GM18861 (cell line): ENCODE results near the gene CATSPERD.
"Not testable (repeated sequence)": the region's sequence is repeated elsewhere in the genome, so short reads cannot be mapped to it uniquely, and the experiment has no call there.

ENCODE experiments used
- ATAC-seq: cut with Tn5 transposase; IDR thresholded peaks from one replicate; pipeline ENCODE4 v1.9.1; 2021; ENCODE audit not compliant: unreplicated experiment

The CATSPERD gene

DNA sequence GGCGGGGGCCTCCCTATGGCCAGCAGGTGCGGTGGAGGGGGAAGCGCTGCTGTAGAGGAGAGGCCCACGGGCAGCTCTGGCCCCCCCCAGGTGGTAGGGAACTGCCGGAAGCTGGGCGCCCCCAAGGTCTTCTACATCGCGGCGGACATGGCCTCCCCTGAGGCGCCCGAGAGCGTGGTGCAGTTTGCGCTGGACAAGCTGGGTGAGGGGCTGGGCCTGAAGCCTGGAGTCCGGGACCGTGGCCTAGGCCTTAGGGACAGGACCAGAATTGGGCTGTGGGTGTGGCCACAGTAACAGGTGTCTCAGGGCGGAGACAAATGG, 34.2 kb upstream of the CATSPERD start:
- ATAC-seq, result no peak

- ATAC-seq, result peak; percentile 35
Observed at GRCh38 chr19:5686647-5687359, 33.6 kb upstream of the CATSPERD start.

DNA sequence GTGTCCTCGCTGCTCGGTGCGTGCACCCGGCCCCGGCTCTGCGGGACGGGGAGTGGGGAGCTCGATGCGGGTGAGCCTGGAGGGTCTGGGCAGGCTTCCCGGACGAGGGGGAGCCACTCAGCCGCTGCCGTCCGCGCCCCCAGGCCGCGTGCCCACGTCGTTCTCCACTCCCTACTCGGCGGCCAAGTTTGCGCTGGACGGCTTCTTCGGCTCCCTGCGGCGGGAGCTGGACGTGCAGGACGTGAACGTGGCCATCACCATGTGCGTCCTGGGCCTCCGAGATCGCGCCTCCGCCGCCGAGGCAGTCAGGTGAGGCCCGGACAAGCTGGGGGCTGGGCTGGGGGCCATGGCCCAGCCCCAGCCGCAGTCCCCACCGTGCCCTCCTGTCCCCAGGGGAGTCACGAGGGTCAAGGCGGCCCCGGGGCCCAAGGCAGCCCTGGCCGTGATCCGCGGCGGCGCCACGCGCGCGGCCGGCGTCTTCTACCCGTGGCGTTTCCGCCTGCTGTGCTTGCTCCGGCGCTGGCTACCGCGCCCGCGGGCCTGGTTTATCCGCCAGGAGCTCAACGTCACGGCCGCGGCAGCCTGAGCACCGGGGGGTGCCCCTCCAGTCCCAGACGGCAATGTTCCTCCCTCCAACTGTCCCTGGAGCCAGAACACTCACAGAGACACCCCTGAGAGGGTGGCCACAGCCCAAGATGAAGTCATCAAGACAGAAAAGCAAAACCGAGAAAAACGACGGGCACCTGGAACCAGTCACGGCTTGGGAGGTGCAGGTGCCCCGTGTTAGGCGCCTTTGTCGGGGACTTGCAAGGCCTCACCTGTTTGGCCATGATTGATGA, 32.9 kb upstream of the CATSPERD start:
- no peak for ATAC-seq

GRCh38 chr19:5688262-5688881, 32.1 kb upstream of the CATSPERD start:
- not testable (repeated sequence) for ATAC-seq

GRCh38 chr19:5690125-5690954, 30.1 kb upstream of the CATSPERD start, which contains the start of gene RPL36:
Gene RPL36, plus strand, starts transcription at chr19:5690295. Its CDS starts 213 bp downstream, at chr19:5690508.
- ATAC-seq, result peak; percentile 31

DNA sequence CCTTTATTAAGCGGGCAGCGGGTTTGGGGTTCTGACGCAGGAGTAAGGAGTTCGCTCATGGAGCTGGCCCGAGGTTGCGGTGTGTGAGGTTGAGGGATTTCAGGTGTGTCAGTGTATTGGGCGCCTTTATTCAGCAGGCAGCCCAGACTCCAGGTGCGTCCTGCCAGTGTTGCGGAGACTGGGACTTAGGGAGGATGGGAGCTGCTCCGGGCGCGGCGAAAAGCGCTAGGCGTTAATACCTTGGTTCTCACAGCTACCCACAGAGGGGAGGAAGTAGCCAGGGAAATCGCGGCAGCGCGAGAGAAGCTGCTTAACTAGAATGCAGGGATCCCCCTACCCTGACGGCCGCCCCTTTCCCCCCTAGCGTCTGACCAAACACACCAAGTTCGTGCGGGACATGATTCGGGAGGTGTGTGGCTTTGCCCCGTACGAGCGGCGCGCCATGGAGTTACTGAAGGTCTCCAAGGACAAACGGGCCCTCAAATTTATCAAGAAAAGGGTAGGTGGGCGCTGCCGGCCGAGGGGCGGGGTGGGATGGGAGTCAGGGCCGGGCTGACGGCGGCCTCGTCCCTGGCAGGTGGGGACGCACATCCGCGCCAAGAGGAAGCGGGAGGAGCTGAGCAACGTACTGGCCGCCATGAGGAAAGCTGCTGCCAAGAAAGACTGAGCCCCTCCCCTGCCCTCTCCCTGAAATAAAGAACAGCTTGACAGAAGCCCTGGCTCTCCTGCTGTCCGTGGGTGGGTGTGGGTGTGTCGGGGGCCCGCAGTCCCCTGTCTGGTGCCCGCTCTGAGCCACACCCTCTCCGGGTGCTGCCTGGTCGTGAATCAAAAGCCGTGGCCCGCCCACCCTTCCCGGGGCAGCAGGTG, 29.2 kb upstream of the CATSPERD start:
- no peak for ATAC-seq

GRCh38 chr19:5691822-5692722, 28.4 kb upstream of the CATSPERD start:
- no peak for ATAC-seq

DNA sequence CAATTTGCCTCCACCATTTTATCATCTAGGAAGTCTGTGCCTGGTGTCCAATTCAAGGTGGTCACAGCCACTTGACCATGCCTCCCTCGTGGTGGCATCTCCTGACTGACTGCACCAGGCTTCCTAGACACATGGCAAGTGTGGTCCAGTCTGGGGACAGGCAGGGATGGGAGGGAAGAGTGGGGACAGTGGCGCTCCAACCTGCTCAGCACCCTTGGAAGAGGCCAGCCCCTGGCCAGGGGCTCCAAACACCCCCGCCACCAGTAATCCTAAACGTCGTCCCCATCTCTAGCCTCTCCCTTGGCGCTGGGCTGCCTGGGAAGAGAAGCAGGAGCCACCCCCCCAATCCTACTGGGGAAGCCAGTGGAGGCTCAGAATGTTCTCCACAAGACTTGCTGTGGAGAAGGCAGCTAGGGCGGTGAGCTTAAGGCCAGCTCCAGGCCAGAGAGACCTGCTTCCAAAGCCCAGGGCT, 27.7 kb upstream of the CATSPERD start:
- ATAC-seq, result no peak

GRCh38 chr19:5693195-5694166, 27.0 kb upstream of the CATSPERD start:
- no peak for ATAC-seq

DNA sequence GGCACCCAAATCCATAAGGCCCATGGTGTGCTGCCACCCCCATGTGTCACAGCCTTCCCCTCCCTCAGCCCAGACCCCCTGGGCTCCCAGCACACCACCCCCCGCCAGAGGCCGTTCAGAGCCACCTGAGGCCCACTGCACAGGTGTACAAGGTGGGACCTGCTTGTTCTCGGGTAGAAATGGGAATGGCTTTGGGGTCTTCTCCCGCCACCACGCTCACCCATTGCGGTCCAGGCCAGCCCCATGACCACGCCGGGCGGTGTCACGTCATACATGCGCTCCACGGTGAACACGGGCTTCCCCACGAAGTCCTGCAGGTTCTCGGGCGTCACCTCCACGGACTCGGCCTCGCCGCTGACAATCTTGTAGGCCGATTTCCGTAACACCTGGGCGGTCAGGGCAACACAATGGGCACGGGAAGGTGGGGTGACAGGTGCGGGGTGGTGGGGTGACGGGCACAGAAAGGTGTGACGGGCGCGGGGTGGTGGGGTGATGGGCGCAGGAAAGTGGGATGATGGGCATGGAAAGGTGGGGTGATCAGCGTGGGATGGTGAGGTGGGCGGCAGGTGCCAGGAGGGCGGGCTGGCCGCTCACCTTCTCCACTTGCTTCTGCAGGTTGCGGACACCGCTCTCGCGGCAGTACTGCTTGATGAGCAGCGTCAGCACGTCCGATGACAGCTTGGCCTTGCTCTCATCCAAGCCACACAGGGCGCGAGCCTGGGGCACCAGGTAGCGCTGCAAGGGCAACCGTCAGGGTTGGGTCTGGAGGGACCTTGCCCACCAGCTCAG, 26.1 kb upstream of the CATSPERD start:
- no peak for ATAC-seq

DNA sequence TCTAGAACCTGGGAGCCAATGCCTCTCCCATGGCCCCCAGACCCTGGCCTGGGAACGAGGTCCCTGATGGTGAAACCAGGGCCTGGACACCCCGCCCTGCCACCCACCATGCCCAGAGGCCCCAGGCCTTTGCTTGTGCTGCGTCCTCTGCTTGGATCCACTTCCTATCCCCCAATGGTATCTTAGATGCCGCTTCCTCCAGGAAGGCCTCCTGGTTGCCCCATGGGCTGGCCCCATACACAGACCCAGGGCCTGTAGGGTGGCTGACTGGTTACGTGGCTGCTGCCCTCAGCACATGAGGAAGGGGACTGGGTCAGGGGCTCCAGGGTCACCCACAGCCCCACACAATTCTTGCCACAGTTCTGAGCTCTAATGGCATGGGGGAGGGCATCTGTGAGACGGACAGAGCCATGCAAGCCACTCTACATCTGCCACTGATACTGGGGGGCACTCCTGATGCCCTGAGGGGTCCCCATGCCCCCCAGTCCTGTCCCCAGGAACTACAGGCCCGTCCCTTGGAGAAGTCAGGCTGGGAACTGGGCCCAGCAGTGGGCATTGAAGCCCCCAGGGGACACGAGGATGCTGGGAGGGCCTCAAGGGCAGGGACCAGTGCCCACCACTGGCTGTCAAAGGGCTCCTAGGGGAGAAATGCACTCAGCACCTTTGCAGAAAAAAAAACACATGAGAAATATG, 25.3 kb upstream of the CATSPERD start:
- no peak for ATAC-seq

- no peak for ATAC-seq
Observed at GRCh38 chr19:5695649-5696195, 24.7 kb upstream of the CATSPERD start.

DNA sequence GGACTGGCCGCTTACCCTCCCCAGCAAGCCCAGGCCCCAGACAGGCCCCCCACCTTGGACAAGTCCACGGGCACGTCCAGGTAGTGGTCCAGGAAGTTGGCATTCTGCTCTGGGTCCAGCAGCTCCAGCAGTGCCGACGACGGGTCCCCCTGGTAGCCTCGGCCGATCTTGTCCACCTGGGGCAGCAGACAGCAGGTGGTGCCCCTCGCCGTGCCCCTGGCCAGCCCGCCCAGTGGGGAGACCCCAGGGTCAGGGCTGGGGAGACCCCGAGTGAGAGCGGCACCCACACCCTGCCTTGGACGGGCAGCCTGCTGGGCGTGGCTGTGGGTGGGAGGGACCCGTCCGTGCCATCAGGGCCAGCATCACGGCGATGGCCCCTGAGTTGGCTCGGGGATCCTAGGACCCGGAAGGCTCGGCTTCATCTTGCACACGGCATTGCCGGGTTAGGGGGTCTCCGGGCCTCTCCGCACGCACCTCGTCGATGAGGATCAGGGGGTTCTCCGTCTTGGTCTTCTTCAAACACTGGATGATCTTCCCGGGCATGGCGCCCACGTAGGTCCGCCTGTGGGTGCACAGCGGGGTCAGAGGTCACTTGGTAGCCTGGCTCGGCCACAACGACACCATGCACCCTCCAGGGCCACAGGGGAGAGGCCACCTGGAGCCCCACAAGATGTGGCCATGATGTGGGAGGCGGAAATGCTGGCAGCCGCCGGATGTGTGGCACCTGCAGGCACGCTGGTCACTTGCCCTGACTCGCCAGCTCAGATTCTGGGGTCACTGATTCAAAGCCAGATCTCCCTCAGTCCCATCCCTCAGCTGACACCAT, 24.0 kb upstream of the CATSPERD start:
- ATAC-seq, result no peak

DNA sequence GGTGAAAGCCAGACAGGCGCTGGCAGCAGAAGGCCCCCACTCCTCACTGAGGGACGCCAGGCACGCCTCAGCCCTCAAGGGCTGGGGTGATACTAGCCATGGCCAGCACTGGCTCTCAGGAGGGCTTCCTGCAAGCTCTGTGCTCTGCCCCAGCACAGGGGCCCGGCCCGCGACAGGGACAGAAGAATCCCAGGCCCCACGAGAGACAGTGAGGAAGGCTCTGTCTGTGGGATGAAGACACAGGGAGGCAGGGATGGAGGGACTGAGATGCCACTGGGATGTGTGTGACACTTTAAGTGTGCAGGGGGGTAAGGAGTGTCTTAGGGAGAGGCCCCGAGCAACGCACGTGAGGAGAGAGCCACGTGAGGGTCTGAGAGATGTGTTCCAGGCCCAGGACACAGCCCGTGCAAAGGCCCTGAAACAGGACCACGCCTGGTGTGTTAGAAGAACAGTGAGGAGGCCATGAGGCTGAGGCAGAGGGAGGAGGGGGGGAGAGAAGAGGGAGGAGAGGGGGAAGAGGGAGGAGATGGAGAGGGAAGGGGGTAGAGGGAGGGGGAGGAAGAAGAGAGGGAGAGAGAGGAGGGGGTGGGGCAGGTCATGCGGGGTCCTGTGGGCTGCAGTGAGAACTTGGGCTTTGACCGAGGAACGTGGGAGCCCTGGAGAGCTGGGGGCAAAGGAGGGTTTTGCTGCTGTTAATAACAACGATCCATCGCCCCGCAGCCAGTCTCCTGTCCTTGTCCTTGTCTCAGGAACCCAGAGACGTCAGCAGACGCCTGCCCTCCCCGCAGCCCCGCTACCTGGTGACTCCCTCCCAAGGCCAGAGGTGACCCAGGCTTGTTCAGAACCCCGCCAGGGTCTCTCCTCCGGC, 23.2 kb upstream of the CATSPERD start:
- no peak for ATAC-seq
